K562 (cell line): Measurements from ENCODE around the gene USHBP1. TPM values are rescaled to one million over a fixed set of nuclear protein-coding genes. Genes with fewer than 3 reads are reported as not detected.
A peak's percentile ranks its signal among the peaks of the same experiment; 100 is the strongest.

Experiments used
- ARID1B ChIP-seq: fragments of 450-650 bp; IDR thresholded peaks from 2 replicates; pipeline ENCODE4 v1.6.1; 2016; ENCODE audit warnings: antibody characterized with exemption, mild to moderate bottlenecking, inconsistent platforms
- ASH1L ChIP-seq: fragments of 450-650 bp; IDR thresholded peaks from 2 replicates; pipeline ENCODE4 v1.6.1; 2018; ENCODE audit warnings: borderline replicate concordance, mild to moderate bottlenecking, low read depth; ENCODE audit not compliant: partially characterized antibody
- BCLAF1 ChIP-seq, 2 experiments: fragments of 450-650 bp in 1 of 2; IDR thresholded peaks; 2 replicates each; pipeline ENCODE4 v1.6.1; 2011 to 2017; ENCODE audit warnings: low read depth in 2 of 2, antibody characterized with exemption in 1 of 2, borderline replicate concordance in 1 of 2, low read length in 1 of 2, mild to moderate bottlenecking in 1 of 2, mixed read lengths in 1 of 2; ENCODE audit not compliant: control insufficient read depth in 1 of 2
- CBX3 ChIP-seq, 2 experiments: IDR thresholded peaks; 1 replicate in 1 of 2; 2 replicates in 1 of 2; pipeline ENCODE4 v1.6.1; 2012; ENCODE audit warnings: inconsistent platforms in 2 of 2, low read length in 2 of 2, borderline replicate concordance in 1 of 2, control low read depth in 1 of 2
- E2F3 ChIP-seq: fragments of 250-450 bp; sonication (Bioruptor Pico); IDR thresholded peaks from 2 replicates; pipeline ENCODE4 v1.4.0; 2020; ENCODE audit warnings: mild to moderate bottlenecking
- HDGF ChIP-seq: fragments of 450-650 bp; IDR thresholded peaks from 2 replicates; pipeline ENCODE4 v1.6.1; 2016
- MECOM ChIP-seq: fragments of 250-450 bp; sonication (Bioruptor Pico); IDR thresholded peaks from 2 replicates; pipeline ENCODE4 v1.8.0; 2022; ENCODE audit warnings: inconsistent platforms
- MTF1 ChIP-seq: fragments of 250-450 bp; sonication (Bioruptor Pico); IDR thresholded peaks from 2 replicates; pipeline ENCODE4 v1.9.0; 2021; ENCODE audit warnings: moderate library complexity, mild to moderate bottlenecking, inconsistent platforms, borderline replicate concordance
- NR4A1 ChIP-seq, 2 experiments: fragments of 250-450 bp in 1 of 2; fragments of 450-650 bp in 1 of 2; sonication (Bioruptor Pico) in 1 of 2; IDR thresholded peaks; 2 replicates each; pipeline versions ENCODE4 v1.4.0 to v1.6.1; 2016 to 2020; ENCODE audit warnings: mild to moderate bottlenecking in 2 of 2, missing compliant biosample characterization in 1 of 2, missing genetic modification characterization in 1 of 2, moderate library complexity in 1 of 2
- POLR2H ChIP-seq: IDR thresholded peaks from 2 replicates; pipeline ENCODE4 v1.6.1; 2016; ENCODE audit warnings: missing genetic modification characterization, low read depth, mild to moderate bottlenecking, control low read depth, missing compliant biosample characterization, moderate library complexity
- RBM34 ChIP-seq: fragments of 200-400 bp; formaldehyde crosslinking; IDR thresholded peaks from 2 replicates; pipeline ENCODE4 v1.6.1; 2018; ENCODE audit warnings: low read length, borderline replicate concordance; ENCODE audit not compliant: insufficient read depth
- SIX5 ChIP-seq, 2 experiments: IDR thresholded peaks; 2 replicates each; pipeline ENCODE4 v1.6.1; 2011; ENCODE audit warnings: low read length in 2 of 2, borderline replicate concordance in 1 of 2, low read depth in 1 of 2, mild to moderate bottlenecking in 1 of 2, moderate library complexity in 1 of 2; ENCODE audit not compliant: insufficient read depth in 1 of 2
- SNIP1 ChIP-seq: fragments of 450-650 bp; IDR thresholded peaks from 2 replicates; pipeline ENCODE4 v1.7.1; 2017; ENCODE audit warnings: low read depth, mild to moderate bottlenecking
- XRCC3 ChIP-seq: fragments of 450-650 bp; IDR thresholded peaks from 2 replicates; pipeline ENCODE4 v1.6.1; 2017; ENCODE audit warnings: mild to moderate bottlenecking, moderate library complexity
- ZBTB43 ChIP-seq: sonication (generic); formaldehyde crosslinking; IDR thresholded peaks from 2 replicates; pipeline ENCODE4 v1.8.0; 2023; ENCODE audit warnings: mild to moderate bottlenecking, missing genetic modification reagents
- ZNF354B ChIP-seq: fragments of 250-450 bp; sonication (Bioruptor Pico); IDR thresholded peaks from 2 replicates; pipeline ENCODE4 v1.4.0; 2020
- ZNF639 ChIP-seq, 2 experiments: fragments of 200-800 bp in 1 of 2; sonication (Bioruptor generic) in 1 of 2; sonication (generic) in 1 of 2; formaldehyde crosslinking in 1 of 2; IDR thresholded peaks in 1 of 2; conservative IDR thresholded peaks in 1 of 2; 2 replicates each; pipeline versions ENCODE4 v1.5.0 to v1.6.1; 2016 to 2020; ENCODE audit warnings: missing compliant biosample characterization in 1 of 2, missing genetic modification characterization in 1 of 2, missing genetic modification reagents in 1 of 2
- ZNF655 ChIP-seq: fragments of 250-450 bp; sonication (Bioruptor Pico); IDR thresholded peaks from 2 replicates; pipeline ENCODE4 v1.5.0; 2021
- polyA plus RNA-seq, 8 experiments: library from polyadenylated mRNA; depleted of rRNA in 4 of 8; stranded (reverse) in 5 of 8; unstranded in 3 of 8; fragments of >200 nt; fragmentation: Nextera tagmentation in 2 of 8; fragmentation: Illumina TruSeq in 1 of 8; extraction: Ambion mirVana in 2 of 8; extraction: Trizol in 1 of 8; gene quantifications; 2 replicates each; pipeline versions ENCODE4 v1.2.1 to v1.2.3, GENCODE V29; 2011 to 2014; ENCODE audit warnings: inconsistent platforms in 1 of 8, missing spikeins in 1 of 8
- total RNA-seq, 7 experiments: library from RNA; depleted of rRNA in 6 of 7; stranded (reverse); fragments of >200 nt in 6 of 7; fragmentation: Illumina TruSeq in 2 of 7; extraction: Trizol in 2 of 7; gene quantifications; 2 replicates each; pipeline versions ENCODE4 v1.2.1 to v1.2.3, GENCODE V29; 2011 to 2021; ENCODE audit warnings: low replicate concordance in 1 of 7

The USHBP1 gene
- total and polyA plus RNA-seq, 9 of the 15 experiments (the other 6 are each of a cell fraction or from before 2014, with no cell fraction given): 0.03 to 0.10 (median 0.05) TPM; not detected in 5

GRCh38 chr19:17303167-17303939 is 38.8 kb upstream of the USHBP1 start, which contains the start of gene ABHD8 (continued):
- TF ChIP-seq ZNF639 (CRISPR knock-in tag; conservative IDR thresholded peaks at IDR 0.05 in 1 of 2, IDR thresholded peaks at IDR 0.05 in 1 of 2) (no peak), E2F3 (CRISPR knock-in tag) (no peak), ZNF655 (no peak), ARID1B (no peak), ZBTB43 (no peak), SIX5 (IDR thresholded peaks at IDR 0.05; ENCODE audit: borderline replicate concordance in 1 of 2, insufficient read depth in 1 of 2, low read depth in 1 of 2, low read length in 2 of 2) (no peak), NR4A1 (CRISPR knock-in tag; IDR thresholded peaks at IDR 0.05) (no peak), NR4A1 (tag; IDR thresholded peaks at IDR 0.05) (no peak), POLR2H (tag) (no peak), RBM34 (no peak), HDGF (no peak), BCLAF1 (IDR thresholded peaks at IDR 0.05; ENCODE audit: borderline replicate concordance in 1 of 2, control insufficient read depth in 1 of 2, low read depth in 2 of 2, low read length in 1 of 2) (no peak), XRCC3 (no peak), SNIP1 (no peak), CBX3 (IDR thresholded peaks at IDR 0.05; ENCODE audit: borderline replicate concordance in 1 of 2, low read length in 2 of 2) (no peak), MTF1 (CRISPR knock-in tag) (no peak), ASH1L (peak; percentile 83), ZNF354B (CRISPR knock-in tag) (no peak), MECOM (CRISPR knock-in tag) (no peak)
